ENCODE data around the gene COL18A1. TPM values are rescaled to one million over a fixed set of nuclear protein-coding genes. Genes with fewer than 3 reads are reported as not detected.

Gene COL18A1
- total RNA-seq, 1 donor from 2014 or later: 9.5 TPM

GRCh38 chr21:45421071-45421845, 16.3 kb downstream of the COL18A1 start:
- H3K27ac Mint-ChIP-seq (ENCODE audit: unreplicated experiment): no peak overlapping the region
- H3K27me3 Mint-ChIP-seq (ENCODE audit: unreplicated experiment): peaks cover 2% of the 10 kb centered on the region

GRCh38 chr21:45421846-45422775, 17.1 kb downstream of the COL18A1 start:
- peaks cover 2% of the 10 kb centered on the region for H3K27me3 Mint-ChIP-seq (ENCODE audit: unreplicated experiment)

More at GRCh38 chr21:45421071-45421845, 16.3 kb downstream of the COL18A1 start:
- no peak for TF ChIP-seq CTCF (IDR thresholded peaks at IDR 0.05; ENCODE audit: partially characterized antibody, unreplicated experiment)
- H3K4me1 Mint-ChIP-seq (ENCODE audit: low read depth, unreplicated experiment): peaks cover 3% of the 10 kb centered on the region
- no peak overlapping the region for H3K4me3 Mint-ChIP-seq (ENCODE audit: unreplicated experiment)
- H3K9me3 Mint-ChIP-seq (ENCODE audit: unreplicated experiment): peaks cover 1% of the 10 kb centered on the region
- DNase-seq: peak; percentile 19
- H3K36me3 Mint-ChIP-seq (ENCODE audit: unreplicated experiment): no peaks in the 10 kb centered on the region

GRCh38 chr21:45423201-45423955, 18.4 kb downstream of the COL18A1 start:
- Mint-ChIP-seq H3K4me3 (ENCODE audit: unreplicated experiment) (no peak overlapping the region), H3K4me1 (ENCODE audit: low read depth, unreplicated experiment) (no peaks in the 10 kb centered on the region), H3K9me3 (ENCODE audit: unreplicated experiment) (no peaks in the 10 kb centered on the region), H3K27me3 (ENCODE audit: unreplicated experiment) (peaks cover 4% of the 10 kb centered on the region), H3K27ac (ENCODE audit: unreplicated experiment) (no peak overlapping the region), H3K36me3 (ENCODE audit: unreplicated experiment) (no peaks in the 10 kb centered on the region)
- DNase-seq: no peak
- TF ChIP-seq CTCF (IDR thresholded peaks at IDR 0.05; ENCODE audit: partially characterized antibody, unreplicated experiment): no peak

More at GRCh38 chr21:45421846-45422775, 17.1 kb downstream of the COL18A1 start:
- TF ChIP-seq CTCF (IDR thresholded peaks at IDR 0.05; ENCODE audit: partially characterized antibody, unreplicated experiment): no peak
- no peak overlapping the region for H3K4me3 Mint-ChIP-seq (ENCODE audit: unreplicated experiment)
- H3K4me1 Mint-ChIP-seq (ENCODE audit: low read depth, unreplicated experiment): no peaks in the 10 kb centered on the region
- H3K36me3 Mint-ChIP-seq (ENCODE audit: unreplicated experiment): no peaks in the 10 kb centered on the region
- DNase-seq: no peak
- no peaks in the 10 kb centered on the region for H3K9me3 Mint-ChIP-seq (ENCODE audit: unreplicated experiment)
- H3K27ac Mint-ChIP-seq (ENCODE audit: unreplicated experiment): no peak overlapping the region

- H3K27ac Mint-ChIP-seq (ENCODE audit: unreplicated experiment): no peak overlapping the region
- H3K4me3 Mint-ChIP-seq (ENCODE audit: unreplicated experiment): no peak overlapping the region
- TF ChIP-seq CTCF (IDR thresholded peaks at IDR 0.05; ENCODE audit: partially characterized antibody, unreplicated experiment): no peak
- DNase-seq: no peak
- peaks cover 7% of the 10 kb centered on the region for H3K27me3 Mint-ChIP-seq (ENCODE audit: unreplicated experiment)
- no peaks in the 10 kb centered on the region for H3K9me3 Mint-ChIP-seq (ENCODE audit: unreplicated experiment)
- H3K36me3 Mint-ChIP-seq (ENCODE audit: unreplicated experiment): no peaks in the 10 kb centered on the region
- H3K4me1 Mint-ChIP-seq (ENCODE audit: low read depth, unreplicated experiment): no peaks in the 10 kb centered on the region
These were observed 19.2 kb downstream of the COL18A1 start for GRCh38 chr21:45423968-45424853.
